Caco-2 (cell line): Measurements from ENCODE around the gene MOB1A. TPM values are rescaled to one million over a fixed set of nuclear protein-coding genes. Genes with fewer than 3 reads are reported as not detected.

Experiments
- BruUV-seq: library from RNA; stranded (reverse); fragments of 400-500 nt; replicated peaks from 2 replicates; lab custom pipeline; 2021; lab: Mats Ljungman, UMichigan
- CTCF ChIA-PET: fragments of 300-600 bp; sonication (Branson Sonifier 250); formaldehyde crosslinking; loops from one replicate; lab custom pipeline; 2022; ENCODE audit warnings: antibody characterized with exemption; lab: Charles Lee
- POLR2A ChIA-PET: fragments of 300-600 bp; sonication (Branson Sonifier 250); formaldehyde crosslinking; loops from one replicate; lab custom pipeline; 2022; ENCODE audit warnings: antibody characterized with exemption; lab: Charles Lee
- DNase-seq, 2 experiments: peaks; one replicate each; pipeline versions ENCODE4 v3.0.0 to v3.0.0-alpha.2; 2020 to 2022
- H3K27me3 ChIP-seq: replicated peaks from 2 replicates; pipeline ENCODE4 v1.6.0; 2011; ENCODE audit warnings: low read length; ENCODE audit not compliant: control insufficient read depth, insufficient read depth
- H3K36me3 ChIP-seq: 2 replicates; pipeline ENCODE4 v1.5.1; 2011; ENCODE audit warnings: low read length; ENCODE audit not compliant: control insufficient read depth, insufficient read depth
- H3K4me1 ChIP-seq: fragments of 250-450 bp; sonication (Bioruptor Pico); 2 replicates; pipeline ENCODE4 v1.5.1; 2020; ENCODE audit warnings: mild to moderate bottlenecking
- H3K4me3 ChIP-seq: 2 replicates; pipeline ENCODE4 v1.5.1; 2011; ENCODE audit warnings: low read depth, mild to moderate bottlenecking, control low read depth, low read length
- H3K9me3 ChIP-seq: fragments of 250-450 bp; sonication (Bioruptor Pico); 2 replicates; pipeline ENCODE4 v1.5.1; 2020; ENCODE audit warnings: mild to moderate bottlenecking, moderate library complexity
- H3K27ac Mint-ChIP-seq: one replicate; pipeline ENCODE4 v1.8.0; 2022; ENCODE audit warnings: mixed read lengths; ENCODE audit not compliant: unreplicated experiment
- H3K27me3 Mint-ChIP-seq: one replicate; pipeline ENCODE4 v1.8.0; 2022; ENCODE audit warnings: mixed read lengths; ENCODE audit not compliant: insufficient read depth, unreplicated experiment
- H3K36me3 Mint-ChIP-seq: one replicate; pipeline ENCODE4 v1.8.0; 2022; ENCODE audit warnings: mild to moderate bottlenecking, mixed read lengths; ENCODE audit not compliant: insufficient read depth, unreplicated experiment
- H3K4me1 Mint-ChIP-seq: one replicate; pipeline ENCODE4 v1.8.0; 2022; ENCODE audit warnings: low read depth, mixed read lengths; ENCODE audit not compliant: unreplicated experiment
- H3K4me3 Mint-ChIP-seq: one replicate; pipeline ENCODE4 v1.8.0; 2022; ENCODE audit warnings: mild to moderate bottlenecking, moderate library complexity, mixed read lengths; ENCODE audit not compliant: unreplicated experiment
- H3K9me3 Mint-ChIP-seq: one replicate; pipeline ENCODE4 v1.8.0; 2022; ENCODE audit warnings: mixed read lengths; ENCODE audit not compliant: unreplicated experiment
- intact Hi-C: fragments of 100-400 bp; cut with micrococcal nuclease; formaldehyde crosslinking; loops from one replicate; pipeline ENCODE4 v1.10.0; 2022; ENCODE audit not compliant: unreplicated experiment
- total RNA-seq: library from RNA; stranded (reverse); gene quantifications from 2 replicates; pipeline ENCODE4 v1.2.3, GENCODE V29; 2022
- TF ChIP-seq, protein P1 (sequence below), 2 experiments: fragments of 200-600 bp in 1 of 2; IDR thresholded peaks; 1 replicate in 1 of 2; 2 replicates in 1 of 2; pipeline versions ENCODE4 v1.5.1 to v1.8.0; 2011 to 2022; ENCODE audit warnings: antibody characterized with exemption in 1 of 2, control low read depth in 1 of 2, inconsistent platforms in 1 of 2, low read depth in 1 of 2, low read length in 1 of 2, mild to moderate bottlenecking in 1 of 2, moderate library complexity in 1 of 2; ENCODE audit not compliant: insufficient read depth in 1 of 2, severe bottlenecking in 1 of 2, unreplicated experiment in 1 of 2

The MOB1A gene
- total RNA-seq, 1 experiment from 2014 or later = 125 TPM

DNA sequence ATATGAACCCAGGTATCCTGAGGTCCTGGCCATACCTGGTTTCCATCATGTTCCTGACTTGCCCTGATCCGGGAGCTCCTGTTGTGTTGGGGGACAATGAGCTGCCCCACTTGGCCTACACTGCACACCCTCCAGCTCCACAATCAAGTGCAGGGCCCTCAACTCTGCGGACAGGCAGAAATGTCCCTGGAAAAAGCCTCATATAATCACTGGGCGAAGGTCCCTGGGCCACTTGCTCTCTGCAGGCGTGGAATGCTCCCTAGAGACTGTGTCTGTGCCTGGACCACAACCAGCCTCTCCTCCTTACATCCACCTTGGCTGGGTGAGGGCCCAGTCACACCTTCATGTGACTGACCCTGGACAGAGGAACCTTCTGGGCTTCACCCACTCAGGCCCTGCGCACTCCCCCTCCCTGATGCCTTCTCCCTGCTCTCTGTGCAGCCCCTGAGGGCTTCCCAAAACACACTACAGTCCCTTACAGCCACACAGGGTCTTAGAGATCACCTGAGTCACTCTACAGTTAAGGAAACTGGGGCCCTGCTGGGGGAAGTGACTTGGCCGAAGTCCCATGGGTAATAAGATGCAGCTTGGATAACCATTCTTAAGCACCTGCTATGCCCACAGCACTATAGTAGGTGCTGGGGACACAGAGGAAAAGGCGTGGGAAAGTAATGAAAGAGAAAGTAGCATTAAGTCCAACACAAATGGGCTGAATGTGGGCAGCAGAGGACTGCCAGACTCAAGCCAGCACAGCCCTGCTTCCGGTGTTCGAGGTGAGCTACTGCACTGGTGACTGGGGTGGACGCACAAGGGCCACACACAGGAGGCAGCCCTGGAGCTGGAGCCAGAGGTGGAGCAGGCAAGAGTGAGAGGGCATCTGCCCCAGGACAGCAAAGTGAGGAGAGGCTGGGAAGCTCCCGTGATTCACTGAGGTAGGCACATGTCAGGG lies 40.8 kb downstream of the MOB1A start:
- CTCF ChIA-PET = no interaction called here
- Mint-ChIP-seq H3K4me1 (no peaks in the 10 kb centered on the region), H3K27ac (no peak overlapping the region), H3K27me3 (no peaks in the 10 kb centered on the region), H3K4me3 (no peak overlapping the region), H3K36me3 (peaks cover 13% of the 10 kb centered on the region), H3K9me3 (no peaks in the 10 kb centered on the region)
- TF ChIP-seq, protein P1, sequence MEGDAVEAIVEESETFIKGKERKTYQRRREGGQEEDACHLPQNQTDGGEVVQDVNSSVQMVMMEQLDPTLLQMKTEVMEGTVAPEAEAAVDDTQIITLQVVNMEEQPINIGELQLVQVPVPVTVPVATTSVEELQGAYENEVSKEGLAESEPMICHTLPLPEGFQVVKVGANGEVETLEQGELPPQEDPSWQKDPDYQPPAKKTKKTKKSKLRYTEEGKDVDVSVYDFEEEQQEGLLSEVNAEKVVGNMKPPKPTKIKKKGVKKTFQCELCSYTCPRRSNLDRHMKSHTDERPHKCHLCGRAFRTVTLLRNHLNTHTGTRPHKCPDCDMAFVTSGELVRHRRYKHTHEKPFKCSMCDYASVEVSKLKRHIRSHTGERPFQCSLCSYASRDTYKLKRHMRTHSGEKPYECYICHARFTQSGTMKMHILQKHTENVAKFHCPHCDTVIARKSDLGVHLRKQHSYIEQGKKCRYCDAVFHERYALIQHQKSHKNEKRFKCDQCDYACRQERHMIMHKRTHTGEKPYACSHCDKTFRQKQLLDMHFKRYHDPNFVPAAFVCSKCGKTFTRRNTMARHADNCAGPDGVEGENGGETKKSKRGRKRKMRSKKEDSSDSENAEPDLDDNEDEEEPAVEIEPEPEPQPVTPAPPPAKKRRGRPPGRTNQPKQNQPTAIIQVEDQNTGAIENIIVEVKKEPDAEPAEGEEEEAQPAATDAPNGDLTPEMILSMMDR (IDR thresholded peaks at IDR 0.05; ENCODE audit: insufficient read depth in 1 of 2, low read depth in 1 of 2, low read length in 1 of 2, severe bottlenecking in 1 of 2, unreplicated experiment in 1 of 2) = no peak
- Histone ChIP-seq H3K9me3 (no peaks in the 10 kb centered on the region), H3K4me1 (no peaks in the 10 kb centered on the region), H3K27me3 (no peaks in the 10 kb centered on the region), H3K36me3 (no peaks in the 10 kb centered on the region), H3K4me3 (no peak overlapping the region)
- intact Hi-C loops = no loop called here
- no TSS peak for BruUV-seq
- no peak for DNase-seq
- POLR2A ChIA-PET = no interaction called here

DNA sequence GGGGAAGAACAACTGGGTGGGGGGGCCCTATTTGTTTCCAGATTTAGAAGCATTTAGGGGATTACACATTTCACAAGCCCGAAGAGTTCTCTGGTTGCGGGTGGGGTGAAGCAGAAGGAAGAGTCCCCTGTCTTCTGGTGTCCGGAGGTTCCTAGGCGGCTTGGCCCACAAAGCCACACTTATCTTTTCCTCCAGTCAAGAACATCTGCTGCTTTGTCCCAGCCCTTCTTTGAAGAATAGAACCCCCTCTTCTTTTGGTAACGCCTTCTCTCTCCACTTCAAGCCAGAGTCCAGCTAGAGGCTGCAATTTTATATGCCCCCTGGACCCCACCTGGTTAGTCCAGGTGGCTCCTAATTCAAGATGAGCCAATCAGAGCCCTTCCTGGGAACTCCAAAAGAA lies 46.8 kb downstream of the MOB1A start:
- TF ChIP-seq, protein P1 (IDR thresholded peaks at IDR 0.05; ENCODE audit: insufficient read depth in 1 of 2, low read depth in 1 of 2, low read length in 1 of 2, severe bottlenecking in 1 of 2, unreplicated experiment in 1 of 2) = no peak
- H3K4me3 Mint-ChIP-seq = no peak overlapping the region
- H3K27me3 ChIP-seq = no peaks in the 10 kb centered on the region
- H3K27me3 Mint-ChIP-seq = no peaks in the 10 kb centered on the region
- ChIA-PET POLR2A (no interaction called here), CTCF (interaction anchor here (0.6 to 0.7 kb wide), 2 partner anchors 94 to 114 kb away, joined by 5 to 7 read pairs; no protein-coding TSS in a partner anchor)
- no peak overlapping the region for H3K27ac Mint-ChIP-seq
- no peaks in the 10 kb centered on the region for H3K4me1 ChIP-seq
- H3K4me1 Mint-ChIP-seq = no peaks in the 10 kb centered on the region
- no TSS peak for BruUV-seq
- intact Hi-C loops = no loop called here
- DNase-seq = no peak
- H3K36me3 Mint-ChIP-seq = peaks cover 7% of the 10 kb centered on the region
- H3K36me3 ChIP-seq = no peaks in the 10 kb centered on the region
- H3K9me3 Mint-ChIP-seq = no peaks in the 10 kb centered on the region
- H3K4me3 ChIP-seq = no peak overlapping the region
- no peaks in the 10 kb centered on the region for H3K9me3 ChIP-seq

- POLR2A ChIA-PET = no interaction called here
- CTCF ChIA-PET = interaction anchor here (0.7 kb wide), 1 partner anchor 15 kb away, joined by 5 read pairs; no protein-coding TSS in a partner anchor
- Histone ChIP-seq H3K4me3 (no peak overlapping the region), H3K4me1 (no peaks in the 10 kb centered on the region), H3K9me3 (no peaks in the 10 kb centered on the region), H3K36me3 (no peaks in the 10 kb centered on the region), H3K27me3 (no peaks in the 10 kb centered on the region)
- Mint-ChIP-seq H3K9me3 (no peaks in the 10 kb centered on the region), H3K36me3 (peaks cover 7% of the 10 kb centered on the region), H3K27me3 (no peaks in the 10 kb centered on the region), H3K4me3 (no peak overlapping the region), H3K4me1 (no peaks in the 10 kb centered on the region), H3K27ac (no peak overlapping the region)
- DNase-seq = no peak
- no TSS peak for BruUV-seq
- TF ChIP-seq, protein P1 (IDR thresholded peaks at IDR 0.05; ENCODE audit: insufficient read depth in 1 of 2, low read depth in 1 of 2, low read length in 1 of 2, severe bottlenecking in 1 of 2, unreplicated experiment in 1 of 2) = no peak
- intact Hi-C loops = no loop called here
Measured at GRCh38 chr2:74130211-74130995, 48.3 kb downstream of the MOB1A start.
